Measurements from ENCODE around the gene DLG1. TPM values are rescaled to one million over a fixed set of nuclear protein-coding genes. Genes with fewer than 3 reads are reported as not detected.

Gene DLG1
- total RNA-seq, 2 donors from 2014 or later: 115 to 124 TPM

GRCh38 chr3:197088370-197088769 is 210.0 kb downstream of the DLG1 start:
- no peak for TF ChIP-seq CTCF (IDR thresholded peaks at IDR 0.05)
- intact Hi-C loops (cut with DNase I): no loop called here
- DNase-seq: no peak

GRCh38 chr3:197085137-197085536 is 213.3 kb downstream of the DLG1 start:
- Histone ChIP-seq H3K4me3 (no peak overlapping the region), H3K9ac (ENCODE audit: low read depth in 2 of 2, low read length in 2 of 2) (no peak overlapping the region), H3K4me1 (no peaks in the 10 kb centered on the region), H3K27ac (no peak overlapping the region), H3K27me3 (no peaks in the 10 kb centered on the region), H3K36me3 (no peaks in the 10 kb centered on the region), H3K9me3 (no peaks in the 10 kb centered on the region)
- TF ChIP-seq CTCF (IDR thresholded peaks at IDR 0.05): no peak
- no peak for DNase-seq
- intact Hi-C loops (cut with DNase I): no loop called here

More at GRCh38 chr3:197088370-197088769, 210.0 kb downstream of the DLG1 start:
- Histone ChIP-seq H3K9me3 (no peaks in the 10 kb centered on the region), H3K27ac (no peak overlapping the region), H3K36me3 (no peaks in the 10 kb centered on the region), H3K4me3 (no peak overlapping the region), H3K4me1 (no peaks in the 10 kb centered on the region), H3K27me3 (no peaks in the 10 kb centered on the region), H3K9ac (ENCODE audit: low read depth in 2 of 2, low read length in 2 of 2) (no peak overlapping the region)

GRCh38 chr3:197083486-197083885 is 214.9 kb downstream of the DLG1 start:
- H3K36me3 ChIP-seq: no peaks in the 10 kb centered on the region
- H3K4me3 ChIP-seq: no peak overlapping the region
- no peak overlapping the region for H3K9ac ChIP-seq (ENCODE audit: low read depth in 2 of 2, low read length in 2 of 2)
- H3K4me1 ChIP-seq: no peaks in the 10 kb centered on the region
- TF ChIP-seq CTCF (IDR thresholded peaks at IDR 0.05): no peak
- no peak overlapping the region for H3K27ac ChIP-seq
- intact Hi-C loops (cut with DNase I): no loop called here
- no peaks in the 10 kb centered on the region for H3K27me3 ChIP-seq
- no peaks in the 10 kb centered on the region for H3K9me3 ChIP-seq
- no peak for DNase-seq

- Histone ChIP-seq H3K4me1 (no peaks in the 10 kb centered on the region), H3K27ac (no peak overlapping the region), H3K36me3 (no peaks in the 10 kb centered on the region), H3K9ac (ENCODE audit: low read depth in 2 of 2, low read length in 2 of 2) (no peak overlapping the region), H3K27me3 (no peaks in the 10 kb centered on the region), H3K9me3 (no peaks in the 10 kb centered on the region), H3K4me3 (no peak overlapping the region)
- intact Hi-C loops (cut with DNase I): no loop called here
- no peak for TF ChIP-seq CTCF (IDR thresholded peaks at IDR 0.05)
- DNase-seq: no peak
Measured at GRCh38 chr3:197082871-197083270, 215.5 kb downstream of the DLG1 start.

GRCh38 chr3:197080344-197080743 is 218.1 kb downstream of the DLG1 start:
- H3K4me1 ChIP-seq: no peaks in the 10 kb centered on the region
- intact Hi-C loops (cut with DNase I): no loop called here
- H3K9me3 ChIP-seq: no peaks in the 10 kb centered on the region

More at GRCh38 chr3:197080344-197080743, 218.1 kb downstream of the DLG1 start:
- Histone ChIP-seq H3K36me3 (no peaks in the 10 kb centered on the region), H3K4me3 (no peak overlapping the region), H3K27me3 (no peaks in the 10 kb centered on the region), H3K9ac (ENCODE audit: low read depth in 2 of 2, low read length in 2 of 2) (no peak overlapping the region), H3K27ac (no peak overlapping the region)
- DNase-seq: no peak
- TF ChIP-seq CTCF (IDR thresholded peaks at IDR 0.05): no peak
